ENCODE results near the gene DSG1. TPM values are rescaled to one million over a fixed set of nuclear protein-coding genes. Genes with fewer than 3 reads are reported as not detected.

The DSG1 gene
- total RNA-seq, 2 donors from 2014 or later, result 0.32 to 5.5 TPM

DNA sequence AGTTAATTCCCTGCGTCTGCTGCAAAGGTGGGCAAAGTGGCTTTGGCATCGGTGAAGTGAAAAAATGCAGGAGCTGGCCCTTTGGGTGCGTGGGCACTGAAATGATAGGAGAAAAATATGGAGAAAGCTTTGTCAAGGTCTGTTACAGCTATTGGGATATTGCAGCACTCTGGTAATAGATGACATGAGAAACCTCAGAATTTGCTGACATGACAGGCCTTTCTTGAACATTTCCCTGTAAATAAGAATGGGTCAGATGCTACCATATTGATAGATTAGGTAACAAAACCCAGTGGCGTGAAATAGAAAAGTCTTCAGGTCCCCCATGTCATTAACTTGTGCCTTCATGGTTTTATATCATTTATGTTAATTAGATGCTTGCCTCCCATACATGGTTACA lies 46.2 kb downstream of the DSG1 start:
- TF ChIP-seq POLR2A (IDR thresholded peaks at IDR 0.05) (no peak), POLR2AphosphoS5 (IDR thresholded peaks at IDR 0.05) (no peak)
- TF ChIP-seq, protein P1, sequence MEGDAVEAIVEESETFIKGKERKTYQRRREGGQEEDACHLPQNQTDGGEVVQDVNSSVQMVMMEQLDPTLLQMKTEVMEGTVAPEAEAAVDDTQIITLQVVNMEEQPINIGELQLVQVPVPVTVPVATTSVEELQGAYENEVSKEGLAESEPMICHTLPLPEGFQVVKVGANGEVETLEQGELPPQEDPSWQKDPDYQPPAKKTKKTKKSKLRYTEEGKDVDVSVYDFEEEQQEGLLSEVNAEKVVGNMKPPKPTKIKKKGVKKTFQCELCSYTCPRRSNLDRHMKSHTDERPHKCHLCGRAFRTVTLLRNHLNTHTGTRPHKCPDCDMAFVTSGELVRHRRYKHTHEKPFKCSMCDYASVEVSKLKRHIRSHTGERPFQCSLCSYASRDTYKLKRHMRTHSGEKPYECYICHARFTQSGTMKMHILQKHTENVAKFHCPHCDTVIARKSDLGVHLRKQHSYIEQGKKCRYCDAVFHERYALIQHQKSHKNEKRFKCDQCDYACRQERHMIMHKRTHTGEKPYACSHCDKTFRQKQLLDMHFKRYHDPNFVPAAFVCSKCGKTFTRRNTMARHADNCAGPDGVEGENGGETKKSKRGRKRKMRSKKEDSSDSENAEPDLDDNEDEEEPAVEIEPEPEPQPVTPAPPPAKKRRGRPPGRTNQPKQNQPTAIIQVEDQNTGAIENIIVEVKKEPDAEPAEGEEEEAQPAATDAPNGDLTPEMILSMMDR (IDR thresholded peaks at IDR 0.05), result no peak
- Histone ChIP-seq H3K9me3 (no peaks in the 10 kb centered on the region), H3K4me3 (no peak overlapping the region), H3K4me1 (replicated peaks) (peaks cover 2% of the 10 kb centered on the region), H3K27me3 (replicated peaks; ENCODE audit: insufficient read depth) (no peaks in the 10 kb centered on the region), H3K27ac (no peak overlapping the region), H3K36me3 (no peaks in the 10 kb centered on the region)
- no peak for DNase-seq (ENCODE audit: low spot score)
- WGBS, result 93% methylated on average over 4 of the region's 4 CpGs
- intact Hi-C loops (cut with DNase I), result no loop called here

DNA sequence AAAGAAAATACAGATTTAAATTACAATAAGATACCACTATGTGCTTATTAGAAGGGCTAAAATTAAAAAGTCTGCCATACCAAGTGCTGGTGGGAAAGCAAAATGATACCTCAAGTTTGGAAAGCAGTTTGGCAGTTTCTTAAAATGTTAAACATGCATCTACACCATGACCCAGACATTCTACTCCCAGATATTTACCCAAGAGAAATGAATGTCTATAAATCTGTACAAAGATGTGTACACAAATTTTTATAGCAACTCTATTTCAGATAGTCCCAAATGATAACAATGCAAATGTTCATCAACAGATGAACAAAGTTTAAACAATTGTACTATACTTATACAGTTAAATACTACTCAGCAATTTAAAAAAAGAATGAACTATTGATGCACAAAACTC lies 51.5 kb downstream of the DSG1 start:
- Histone ChIP-seq H3K27ac (peak overlapping the region in 1 of 2 donors; percentile 20), H3K27me3 (replicated peaks; ENCODE audit: insufficient read depth) (no peaks in the 10 kb centered on the region), H3K4me3 (no peak overlapping the region), H3K4me1 (replicated peaks) (peaks cover 2% of the 10 kb centered on the region), H3K9me3 (no peaks in the 10 kb centered on the region), H3K36me3 (no peaks in the 10 kb centered on the region)
- intact Hi-C loops (cut with DNase I), result no loop called here
- no peak for DNase-seq (ENCODE audit: low spot score)
- TF ChIP-seq POLR2A (IDR thresholded peaks at IDR 0.05) (no peak), POLR2AphosphoS5 (IDR thresholded peaks at IDR 0.05) (peak; percentile 71)
- TF ChIP-seq, protein P1 (IDR thresholded peaks at IDR 0.05), result no peak

DNA sequence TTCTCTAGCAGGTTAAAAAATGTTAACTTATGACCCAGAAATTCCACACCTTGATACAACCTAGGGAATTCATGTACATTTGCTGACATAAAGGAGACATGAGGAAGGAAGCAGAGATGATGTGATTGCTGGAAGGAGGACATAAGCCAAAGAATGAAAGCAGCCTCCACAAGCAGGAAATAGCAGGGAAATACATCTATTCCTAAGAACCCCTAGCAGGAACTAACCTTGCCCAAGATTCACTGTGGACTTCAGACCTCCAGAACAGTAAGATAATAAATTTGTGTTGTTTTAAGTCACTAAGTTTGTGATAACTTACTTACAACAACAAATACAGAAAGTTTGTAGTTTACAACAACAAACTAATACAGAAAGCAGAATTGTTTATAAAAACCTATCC lies 54.0 kb downstream of the DSG1 start:
- intact Hi-C loops (cut with DNase I), result no loop called here
- no peaks in the 10 kb centered on the region for H3K9me3 ChIP-seq
- DNase-seq (ENCODE audit: low spot score), result no peak
- H3K4me3 ChIP-seq, result no peak overlapping the region
- no peak overlapping the region for H3K27ac ChIP-seq
- no peaks in the 10 kb centered on the region for H3K27me3 ChIP-seq (replicated peaks; ENCODE audit: insufficient read depth)
- TF ChIP-seq POLR2AphosphoS5 (IDR thresholded peaks at IDR 0.05) (no peak), POLR2A (IDR thresholded peaks at IDR 0.05) (no peak)
- TF ChIP-seq, protein P1 (IDR thresholded peaks at IDR 0.05), result no peak
- H3K4me1 ChIP-seq (replicated peaks), result peaks cover 2% of the 10 kb centered on the region
- H3K36me3 ChIP-seq, result no peaks in the 10 kb centered on the region

DNA sequence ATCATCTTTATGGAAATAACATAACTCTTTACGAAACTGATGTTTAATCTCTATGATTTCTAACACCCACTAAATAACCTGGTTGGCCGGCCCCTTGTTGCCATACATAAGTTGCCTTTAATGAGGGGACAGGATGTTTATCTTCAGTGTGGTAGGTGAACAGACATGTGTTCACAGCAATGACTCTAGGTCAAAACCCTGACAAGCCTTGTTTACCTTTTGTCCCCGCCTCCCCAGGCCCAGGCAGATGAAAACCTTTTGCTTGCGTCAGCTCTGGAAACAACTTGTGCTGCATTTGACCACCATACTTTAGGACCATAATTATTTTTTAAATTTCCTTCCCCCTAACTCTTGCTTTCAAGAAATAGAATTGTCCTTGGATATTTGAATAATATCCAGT lies 55.7 kb downstream of the DSG1 start:
- Histone ChIP-seq H3K4me3 (no peak overlapping the region), H3K9me3 (no peaks in the 10 kb centered on the region), H3K36me3 (no peaks in the 10 kb centered on the region), H3K27me3 (replicated peaks; ENCODE audit: insufficient read depth) (no peaks in the 10 kb centered on the region), H3K4me1 (replicated peaks) (peaks cover 2% of the 10 kb centered on the region), H3K27ac (no peak overlapping the region)
- TF ChIP-seq POLR2AphosphoS5 (IDR thresholded peaks at IDR 0.05), result no peak
- TF ChIP-seq, protein P1 (IDR thresholded peaks at IDR 0.05), result no peak
- TF ChIP-seq POLR2A (IDR thresholded peaks at IDR 0.05), result no peak
- DNase-seq (ENCODE audit: low spot score), result no peak
- intact Hi-C loops (cut with DNase I), result no loop called here
- 76% methylated on average over 4 of the region's 4 CpGs for WGBS

DNA sequence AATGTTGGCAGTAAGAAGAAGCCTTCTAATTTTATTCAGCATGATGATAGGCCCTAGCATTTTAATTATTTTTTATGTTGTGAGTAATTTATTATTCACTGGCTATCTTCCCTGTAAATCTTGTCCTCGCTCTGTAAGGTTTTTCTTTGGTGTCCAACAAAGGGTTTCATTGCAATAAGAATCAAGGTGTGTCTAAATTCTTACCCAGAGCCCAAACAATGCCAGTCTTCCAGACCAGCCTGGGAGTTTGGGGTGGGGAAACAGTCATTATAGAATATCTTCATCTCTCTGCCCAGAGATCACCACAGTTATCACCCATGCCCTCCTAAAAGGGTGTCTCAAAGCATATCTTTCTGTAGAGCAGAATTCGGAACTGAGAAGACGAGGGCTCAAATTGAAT lies 58.5 kb downstream of the DSG1 start, which contains the start of gene DSG4:
Gene DSG4, plus strand, starts transcription at position 301 of the 400 bp plus-strand sequence. CDS start 135 bp downstream, outside the sequence.
- Histone ChIP-seq H3K4me1 (replicated peaks) (no peaks in the 10 kb centered on the region), H3K27me3 (replicated peaks; ENCODE audit: insufficient read depth) (no peaks in the 10 kb centered on the region), H3K36me3 (no peaks in the 10 kb centered on the region), H3K9me3 (no peaks in the 10 kb centered on the region), H3K4me3 (no peak within 1 kb of the TSS), H3K27ac (no peak within 1 kb of the TSS)
- intact Hi-C loops (cut with DNase I), result no loop called here
- 74% methylated on average over 3 of the region's 3 CpGs for WGBS
- TF ChIP-seq, protein P1 (IDR thresholded peaks at IDR 0.05), result no peak
- TF ChIP-seq POLR2AphosphoS5 (IDR thresholded peaks at IDR 0.05) (no peak), POLR2A (IDR thresholded peaks at IDR 0.05) (no peak)
- no peak for DNase-seq (ENCODE audit: low spot score)

All from prostate gland (tissue), 2 donors.